BLaER1 (cell line): ENCODE measurements around the gene CCDC180.

ENCODE experiments used
- H3K27ac ChIP-seq: shearing (Covaris generic); formaldehyde crosslinking; 2 replicates; pipeline ENCODE4 v1.8.1; 2022
- H3K27me3 ChIP-seq: shearing (Covaris generic); formaldehyde crosslinking; 2 replicates; pipeline ENCODE4 v1.8.1; 2022
- H3K36me3 ChIP-seq: shearing (Covaris generic); formaldehyde crosslinking; 2 replicates; pipeline ENCODE4 v1.8.1; 2022
- H3K4me1 ChIP-seq: shearing (Covaris generic); formaldehyde crosslinking; 2 replicates; pipeline ENCODE4 v1.8.1; 2022
- H3K4me2 ChIP-seq: shearing (Covaris generic); formaldehyde crosslinking; 2 replicates; pipeline ENCODE4 v1.8.1; 2022
- H3K4me3 ChIP-seq: shearing (Covaris generic); formaldehyde crosslinking; 2 replicates; pipeline ENCODE4 v1.8.1; 2022
- H3K9ac ChIP-seq: shearing (Covaris generic); formaldehyde crosslinking; 2 replicates; pipeline ENCODE4 v1.8.1; 2022
- H3K9me3 ChIP-seq: shearing (Covaris generic); formaldehyde crosslinking; 2 replicates; pipeline ENCODE4 v1.8.1; 2022
- H4K20me1 ChIP-seq: shearing (Covaris generic); formaldehyde crosslinking; 2 replicates; pipeline ENCODE4 v1.8.1; 2022
- Cebpa-rat ChIP-seq: shearing (Covaris generic); IDR thresholded peaks from 2 replicates; pipeline ENCODE4 v1.8.1; 2022

Gene CCDC180

DNA sequence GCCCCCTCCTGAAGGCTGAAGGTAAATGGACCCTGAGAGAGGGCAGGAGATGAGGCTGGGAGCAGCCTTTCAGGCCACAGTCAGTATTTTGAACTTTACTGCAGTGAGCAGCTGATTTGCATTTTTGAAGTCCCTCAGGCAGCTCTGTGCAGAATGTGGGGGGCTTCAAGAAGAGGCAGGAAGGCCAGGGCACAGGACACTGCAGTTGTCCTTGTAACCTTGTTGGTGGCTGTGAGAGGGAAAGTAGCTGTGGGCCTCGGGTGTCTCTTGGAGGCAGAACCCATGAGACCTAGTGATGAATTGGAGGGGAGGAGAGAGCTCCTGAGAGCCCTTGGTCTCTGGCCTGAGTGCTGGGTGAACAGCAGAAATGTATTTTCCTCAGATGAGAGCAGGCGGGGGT is 2.6 kb downstream of the CCDC180 start:
- Histone ChIP-seq H3K9me3 (0 out of 2 replicates have a peak, but pooled peaks cover 7% of the 10 kb centered on the region), H3K9ac (no peak overlapping the region), H4K20me1 (no peaks in the 10 kb centered on the region), H3K4me1 (0 out of 2 replicates have a peak, but pooled peaks cover 3% of the 10 kb centered on the region), H3K4me3 (no peak overlapping the region), H3K4me2 (no peak overlapping the region), H3K36me3 (no peaks in the 10 kb centered on the region), H3K27me3 (no peaks in the 10 kb centered on the region), H3K27ac (no peak overlapping the region)
- no peak for TF ChIP-seq Cebpa-rat

DNA sequence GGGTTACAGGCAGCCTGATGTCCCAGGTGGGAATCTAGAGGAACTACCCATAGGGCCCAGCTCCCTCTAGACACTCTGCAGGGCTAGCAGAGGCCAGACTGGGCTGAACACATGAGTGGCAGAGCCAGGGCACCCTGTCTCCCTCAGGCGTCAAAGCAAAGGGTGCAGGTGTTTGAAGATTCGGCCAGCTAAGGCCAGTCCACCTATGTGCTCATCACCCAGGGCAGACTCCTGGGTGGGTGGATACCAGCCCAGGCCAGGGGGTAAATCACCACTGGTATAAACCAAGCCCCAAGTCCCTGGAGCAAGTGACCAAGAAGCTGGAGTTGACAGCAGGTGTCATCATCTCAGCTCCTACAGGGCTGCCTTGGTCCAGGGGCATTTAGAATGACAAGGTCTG is 3.4 kb downstream of the CCDC180 start:
- no peak overlapping the region for H3K27ac ChIP-seq
- H4K20me1 ChIP-seq, result no peaks in the 10 kb centered on the region
- H3K4me3 ChIP-seq, result no peak overlapping the region
- no peak for TF ChIP-seq Cebpa-rat
- H3K27me3 ChIP-seq, result no peaks in the 10 kb centered on the region
- H3K9me3 ChIP-seq, result 0 out of 2 replicates have a peak, but pooled peaks cover 7% of the 10 kb centered on the region
- no peak overlapping the region for H3K4me2 ChIP-seq
- H3K9ac ChIP-seq, result no peak overlapping the region
- H3K36me3 ChIP-seq, result no peaks in the 10 kb centered on the region
- H3K4me1 ChIP-seq, result 0 out of 2 replicates have a peak, but pooled peaks cover 3% of the 10 kb centered on the region

DNA sequence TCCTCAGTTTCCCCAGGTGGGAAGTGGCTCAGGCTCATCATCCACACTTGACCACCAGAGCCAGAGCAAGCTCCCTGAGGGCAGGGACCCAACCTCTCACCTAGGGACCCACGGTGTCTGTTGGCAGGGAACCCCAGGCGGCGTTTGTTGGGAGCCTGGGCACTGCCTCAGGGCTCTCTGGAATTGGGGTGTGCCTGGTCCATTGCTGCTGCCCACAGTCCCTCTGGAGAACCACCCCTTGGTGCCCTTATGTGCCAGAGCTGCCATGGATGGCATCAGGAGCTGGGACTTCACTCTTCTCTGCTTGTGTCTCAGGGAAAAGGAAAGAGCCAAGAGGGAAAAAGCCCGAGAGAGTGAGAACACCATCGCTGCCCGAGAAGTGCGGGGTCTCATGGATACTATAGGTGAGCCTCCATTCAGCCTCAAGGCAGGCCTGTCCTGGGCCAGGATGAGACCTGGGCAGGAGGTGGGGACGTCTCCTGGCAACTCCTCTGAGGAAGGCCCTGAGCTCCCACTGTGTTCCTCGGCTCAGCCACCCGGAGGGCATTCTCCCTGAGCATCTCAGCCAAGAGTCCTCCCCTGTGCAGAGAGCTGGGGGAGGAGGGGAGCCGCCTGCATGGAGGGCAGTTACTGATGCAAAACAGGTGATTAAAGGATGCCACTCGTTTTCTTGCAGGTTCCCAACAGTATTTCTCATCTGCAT is 4.5 kb downstream of the CCDC180 start:
- H3K27ac ChIP-seq, result no peak overlapping the region
- H3K4me2 ChIP-seq, result no peak overlapping the region
- no peak overlapping the region for H3K4me3 ChIP-seq
- 0 out of 2 replicates have a peak, but pooled peaks cover 3% of the 10 kb centered on the region for H3K4me1 ChIP-seq
- no peaks in the 10 kb centered on the region for H3K27me3 ChIP-seq
- H3K36me3 ChIP-seq, result no peaks in the 10 kb centered on the region
- 0 out of 2 replicates have a peak, but pooled peaks cover 7% of the 10 kb centered on the region for H3K9me3 ChIP-seq
- TF ChIP-seq Cebpa-rat, result no peak
- H3K9ac ChIP-seq, result no peak overlapping the region
- no peaks in the 10 kb centered on the region for H4K20me1 ChIP-seq

DNA sequence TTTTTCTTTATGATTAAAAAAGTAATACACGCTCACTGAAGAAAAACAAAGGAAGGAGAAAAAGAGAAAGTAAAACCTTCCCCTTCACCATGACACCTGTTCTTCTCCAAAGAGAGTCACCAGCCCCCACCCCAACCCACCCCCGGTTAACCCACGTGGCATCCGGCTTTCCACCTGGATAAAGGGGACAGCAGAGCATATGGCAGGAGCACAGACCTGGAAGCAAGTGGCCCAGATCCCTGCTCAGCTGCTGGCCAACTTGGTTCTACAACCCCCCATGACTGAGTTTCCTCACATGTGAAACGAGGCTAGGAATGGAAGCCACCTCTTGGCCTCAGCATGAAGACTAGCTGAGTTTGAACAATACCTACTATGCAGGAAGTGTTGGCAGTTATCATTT is 5.1 kb downstream of the CCDC180 start:
- Histone ChIP-seq H4K20me1 (no peaks in the 10 kb centered on the region), H3K27ac (no peak overlapping the region), H3K9ac (no peak overlapping the region), H3K4me3 (no peak overlapping the region), H3K4me1 (0 out of 2 replicates have a peak, but pooled peaks cover 3% of the 10 kb centered on the region), H3K9me3 (0 out of 2 replicates have a peak, but pooled peaks cover under 1% of the 10 kb centered on the region), H3K36me3 (no peaks in the 10 kb centered on the region), H3K4me2 (no peak overlapping the region), H3K27me3 (no peaks in the 10 kb centered on the region)
- no peak for TF ChIP-seq Cebpa-rat

DNA sequence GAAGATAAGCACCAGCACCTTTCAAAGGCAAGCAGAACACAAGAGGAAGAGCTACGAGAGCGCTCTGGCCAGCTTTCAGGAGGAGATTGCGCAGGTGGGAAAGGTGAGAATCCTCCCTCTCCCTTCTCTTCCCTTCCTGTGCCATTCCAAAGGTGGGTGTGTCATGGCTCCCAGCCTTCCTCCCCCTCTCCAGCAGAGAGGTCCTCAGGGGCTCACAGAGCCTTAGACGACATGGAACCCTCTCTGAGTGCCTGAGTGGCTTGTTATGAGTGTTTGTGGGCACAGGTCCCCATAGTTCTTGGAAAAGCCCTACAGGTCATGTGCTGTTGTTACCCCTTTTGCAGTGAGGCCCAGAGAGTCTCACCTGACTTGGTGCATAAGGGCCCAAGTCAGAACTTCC is 5.8 kb downstream of the CCDC180 start:
- Histone ChIP-seq H3K9ac (no peak overlapping the region), H3K27ac (no peak overlapping the region), H3K4me1 (0 out of 2 replicates have a peak, but pooled peaks cover 3% of the 10 kb centered on the region), H3K4me2 (no peak overlapping the region), H3K36me3 (no peaks in the 10 kb centered on the region), H3K27me3 (no peaks in the 10 kb centered on the region), H3K9me3 (no peaks in the 10 kb centered on the region), H3K4me3 (no peak overlapping the region), H4K20me1 (no peaks in the 10 kb centered on the region)
- TF ChIP-seq Cebpa-rat, result no peak

DNA sequence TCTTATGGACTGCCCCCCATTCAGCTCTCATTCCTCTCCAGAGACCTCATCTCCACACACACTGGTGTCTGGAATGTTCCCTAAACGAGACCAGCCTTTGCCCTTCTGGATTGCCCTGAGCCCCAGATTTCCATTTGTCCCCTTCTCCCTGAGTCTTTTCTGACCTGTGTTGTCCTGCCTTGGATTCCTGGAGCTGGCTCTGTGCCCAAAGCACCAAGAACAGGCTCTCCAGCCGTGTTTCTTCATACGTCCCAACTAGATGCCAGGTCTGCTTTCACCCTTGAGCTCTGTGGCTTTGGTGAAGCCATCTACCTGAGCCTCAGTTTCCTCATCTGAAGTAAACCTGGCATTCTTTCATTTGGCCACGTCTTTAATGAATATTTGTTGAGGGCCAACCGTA is 6.3 kb downstream of the CCDC180 start:
- Histone ChIP-seq H3K4me1 (peaks cover 5% of the 10 kb centered on the region), H3K4me3 (no peak overlapping the region), H3K4me2 (no peak overlapping the region), H3K27me3 (no peaks in the 10 kb centered on the region), H4K20me1 (no peaks in the 10 kb centered on the region), H3K36me3 (no peaks in the 10 kb centered on the region), H3K9me3 (no peaks in the 10 kb centered on the region), H3K9ac (no peak overlapping the region), H3K27ac (no peak overlapping the region)
- TF ChIP-seq Cebpa-rat, result no peak

DNA sequence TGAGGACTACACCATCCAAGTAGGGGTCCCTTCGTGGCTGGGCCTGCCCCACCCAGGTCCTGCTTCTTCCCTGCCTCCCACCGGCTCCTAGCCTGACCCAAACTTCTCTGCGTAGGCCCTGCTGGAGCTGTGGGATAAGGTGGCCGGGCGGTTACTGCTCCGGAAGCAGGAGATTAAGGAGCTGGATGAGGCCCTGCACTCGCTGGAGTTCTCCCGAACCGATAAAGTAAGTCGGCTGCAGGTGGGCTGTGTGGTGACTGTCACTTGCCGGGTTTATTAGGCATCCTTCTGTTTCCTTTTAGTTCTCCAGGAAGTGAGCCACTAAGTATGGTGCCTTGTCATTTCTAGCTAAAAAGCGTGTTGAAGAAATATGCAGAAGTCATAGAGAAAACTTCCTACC is 7.0 kb downstream of the CCDC180 start:
- H3K4me3 ChIP-seq, result no peak overlapping the region
- TF ChIP-seq Cebpa-rat, result no peak
- H3K27me3 ChIP-seq, result no peaks in the 10 kb centered on the region
- H3K36me3 ChIP-seq, result no peaks in the 10 kb centered on the region
- H3K9me3 ChIP-seq, result peaks cover 2% of the 10 kb centered on the region; the same call in 1 of the 2 replicates
- no peak overlapping the region for H3K9ac ChIP-seq
- H4K20me1 ChIP-seq, result no peaks in the 10 kb centered on the region
- no peak overlapping the region for H3K4me2 ChIP-seq
- no peak overlapping the region for H3K27ac ChIP-seq
- peaks cover 13% of the 10 kb centered on the region for H3K4me1 ChIP-seq

DNA sequence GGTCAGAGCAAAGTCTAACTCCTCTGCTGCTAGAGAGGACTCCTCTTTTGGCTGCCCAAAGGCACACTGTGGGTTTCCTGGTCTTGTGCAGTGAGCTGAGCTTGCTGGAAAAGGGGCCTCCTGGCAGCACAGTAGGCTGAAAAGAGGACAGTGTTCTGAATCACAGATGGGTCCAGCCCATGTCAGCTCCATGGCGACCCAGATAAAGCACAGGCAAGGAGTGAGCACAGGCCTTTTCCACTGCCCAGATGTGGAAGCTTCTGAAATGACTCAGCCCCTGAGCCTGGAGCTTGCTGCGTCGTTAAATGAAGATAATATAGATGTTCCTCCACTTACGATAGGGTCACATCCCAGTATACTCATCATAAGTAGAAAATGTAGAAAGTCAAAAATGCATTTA is 8.1 kb downstream of the CCDC180 start:
- no peak for TF ChIP-seq Cebpa-rat
- Histone ChIP-seq H4K20me1 (no peaks in the 10 kb centered on the region), H3K4me2 (no peak overlapping the region), H3K27me3 (no peaks in the 10 kb centered on the region), H3K9me3 (peaks cover 12% of the 10 kb centered on the region), H3K27ac (no peak overlapping the region), H3K9ac (no peak overlapping the region), H3K4me3 (no peak overlapping the region), H3K36me3 (no peaks in the 10 kb centered on the region), H3K4me1 (peaks cover 21% of the 10 kb centered on the region)

DNA sequence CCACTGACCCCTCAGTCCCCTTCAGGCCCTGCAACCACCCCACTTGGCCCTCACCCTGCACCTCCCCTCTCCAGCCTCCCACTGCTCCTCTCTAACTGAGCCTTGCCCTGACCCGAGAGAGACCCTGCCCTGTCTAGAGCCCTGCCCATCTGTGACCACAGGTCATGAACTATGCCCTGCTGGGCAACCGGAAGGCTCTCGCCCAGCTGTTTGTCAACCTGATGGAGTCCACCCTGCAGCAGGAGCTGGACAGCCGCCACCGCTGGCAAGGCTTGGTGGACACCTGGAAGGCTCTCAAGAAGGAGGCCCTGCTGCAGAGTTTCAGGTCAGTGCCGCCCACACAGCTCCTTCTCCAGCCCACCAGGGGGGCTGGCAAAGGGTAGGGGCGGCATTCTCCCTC is 9.4 kb downstream of the CCDC180 start:
- H4K20me1 ChIP-seq, result no peaks in the 10 kb centered on the region
- no peak for TF ChIP-seq Cebpa-rat
- no peaks in the 10 kb centered on the region for H3K27me3 ChIP-seq
- no peak overlapping the region for H3K4me3 ChIP-seq
- no peak overlapping the region for H3K4me2 ChIP-seq
- no peaks in the 10 kb centered on the region for H3K36me3 ChIP-seq
- peaks cover 21% of the 10 kb centered on the region for H3K4me1 ChIP-seq
- H3K9me3 ChIP-seq, result peaks cover 26% of the 10 kb centered on the region
- H3K9ac ChIP-seq, result no peak overlapping the region
- no peak overlapping the region for H3K27ac ChIP-seq

DNA sequence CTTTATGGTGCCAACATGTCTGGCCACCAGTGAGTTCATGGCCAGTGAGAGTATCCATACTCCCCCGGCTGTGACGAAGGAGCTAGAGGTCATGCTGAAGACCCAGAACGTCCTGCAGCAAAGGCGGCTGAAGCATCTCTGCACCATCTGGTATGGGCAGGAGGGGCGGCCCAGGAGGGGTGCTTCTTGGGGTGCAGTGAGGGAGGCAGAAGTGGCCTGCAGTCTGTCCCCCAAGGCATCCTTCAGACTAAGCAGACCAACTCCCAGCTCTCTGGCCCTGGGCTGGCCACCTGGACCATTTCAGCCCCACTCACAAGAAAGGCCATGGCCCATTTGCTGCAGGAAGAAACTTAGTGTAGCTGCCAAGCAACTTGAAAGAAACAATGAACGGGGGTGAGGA is 11.0 kb downstream of the CCDC180 start:
- Histone ChIP-seq H3K36me3 (no peaks in the 10 kb centered on the region), H3K9ac (no peak overlapping the region), H3K4me2 (peak overlapping the region; percentile 29; the same call in 1 of the 2 replicates), H3K4me3 (no peak overlapping the region), H3K27ac (0 out of 2 replicates have a peak overlapping the region, but pooled peaks have one; percentile 22), H4K20me1 (no peaks in the 10 kb centered on the region), H3K9me3 (peaks cover 26% of the 10 kb centered on the region), H3K4me1 (peaks cover 18% of the 10 kb centered on the region), H3K27me3 (no peaks in the 10 kb centered on the region)
- no peak for TF ChIP-seq Cebpa-rat
